ENCODE results near the gene SPINK6.

GRCh38 chr5:148193202-148193601, 9.6 kb upstream of the SPINK6 start:
- TF ChIP-seq POLR2A (IDR thresholded peaks at IDR 0.05): no peak
- TF ChIP-seq CTCF (IDR thresholded peaks at IDR 0.05): no peak

Data from adrenal gland (tissue), 5 donors.